ENCODE results near the gene CYP46A1.
A peak's percentile ranks its signal among the peaks of the same experiment; 100 is the strongest.

The CYP46A1 gene

DNA sequence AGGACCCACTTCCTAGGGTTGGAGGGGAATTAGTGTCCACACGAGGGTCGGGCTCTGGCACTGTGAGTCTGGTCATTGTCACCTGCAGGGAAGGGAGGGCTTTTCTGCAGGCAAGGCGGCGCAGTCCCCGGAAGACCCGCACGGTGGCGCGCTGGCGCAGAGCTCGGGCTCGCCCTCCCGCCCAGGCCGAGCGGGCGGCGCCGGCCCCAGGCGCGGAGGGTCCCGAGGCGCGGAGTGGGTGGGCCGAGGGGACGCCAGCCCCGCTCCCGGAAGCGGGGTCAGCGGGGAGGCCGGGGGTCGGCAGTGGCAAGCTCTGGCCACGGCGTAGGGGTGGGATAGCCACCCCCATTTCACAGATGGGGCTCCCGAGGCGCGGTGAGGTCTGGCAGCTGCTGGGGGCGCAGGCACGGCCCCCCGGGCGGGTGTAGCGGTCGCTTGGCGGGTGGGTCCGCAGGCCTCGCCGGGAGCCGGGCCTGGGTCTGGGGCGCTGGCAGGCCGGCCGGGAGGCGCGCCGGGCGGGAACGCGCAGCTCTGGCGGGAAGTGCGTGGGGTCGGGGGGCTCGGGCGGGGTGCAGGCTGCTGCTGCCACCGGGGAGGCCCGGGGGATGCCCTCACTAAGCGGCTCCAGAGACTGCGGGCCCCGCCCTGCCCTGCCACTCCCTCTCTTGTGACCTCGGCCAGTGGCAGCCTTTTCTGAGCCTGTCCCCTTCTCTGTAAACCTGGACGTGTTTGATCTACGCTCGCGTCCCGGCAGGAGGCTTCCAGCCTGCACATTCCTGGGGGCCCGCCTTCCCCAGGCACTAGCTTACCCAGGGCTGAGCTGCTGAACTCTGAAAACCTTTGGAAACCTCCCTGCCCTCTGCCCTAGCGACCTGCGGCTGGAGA, 46.1 kb downstream of the CYP46A1 start:
- DNase-seq (ENCODE audit: low read depth) = peak; percentile 74

DNA sequence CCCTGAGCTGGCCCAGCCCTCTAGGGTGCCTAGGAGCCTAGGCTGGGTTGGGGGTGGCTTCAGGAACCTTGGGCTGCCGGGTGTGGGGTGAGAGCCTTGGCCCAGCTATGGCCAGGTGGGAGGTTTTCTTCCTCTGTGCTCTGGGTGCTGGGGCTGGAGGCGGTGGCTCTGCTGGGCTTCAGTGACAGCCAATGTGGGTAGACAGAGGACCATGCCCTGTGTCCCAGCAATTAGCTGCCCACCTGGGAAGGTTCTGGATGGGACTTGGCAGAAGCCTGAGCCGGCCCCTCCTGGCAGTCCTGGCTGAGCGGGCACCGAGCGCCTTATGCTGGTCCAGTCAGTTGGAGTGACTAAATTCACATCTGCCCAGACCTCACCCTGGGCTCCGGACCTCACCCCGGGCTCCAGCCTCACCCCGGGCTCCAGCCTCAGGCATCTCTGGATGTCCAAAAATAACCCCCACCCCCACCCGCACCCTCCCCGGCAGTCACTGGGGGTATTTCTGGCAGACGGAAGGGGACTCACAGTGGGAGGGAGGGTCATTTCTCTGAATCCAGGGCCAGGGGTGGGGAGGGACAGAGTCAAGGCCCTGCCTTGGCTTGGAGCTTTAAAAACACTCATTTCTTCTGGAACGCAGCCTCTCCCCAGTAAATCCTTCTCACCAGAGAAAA, 46.9 kb downstream of the CYP46A1 start:
- no peak for DNase-seq (ENCODE audit: low read depth)

DNA sequence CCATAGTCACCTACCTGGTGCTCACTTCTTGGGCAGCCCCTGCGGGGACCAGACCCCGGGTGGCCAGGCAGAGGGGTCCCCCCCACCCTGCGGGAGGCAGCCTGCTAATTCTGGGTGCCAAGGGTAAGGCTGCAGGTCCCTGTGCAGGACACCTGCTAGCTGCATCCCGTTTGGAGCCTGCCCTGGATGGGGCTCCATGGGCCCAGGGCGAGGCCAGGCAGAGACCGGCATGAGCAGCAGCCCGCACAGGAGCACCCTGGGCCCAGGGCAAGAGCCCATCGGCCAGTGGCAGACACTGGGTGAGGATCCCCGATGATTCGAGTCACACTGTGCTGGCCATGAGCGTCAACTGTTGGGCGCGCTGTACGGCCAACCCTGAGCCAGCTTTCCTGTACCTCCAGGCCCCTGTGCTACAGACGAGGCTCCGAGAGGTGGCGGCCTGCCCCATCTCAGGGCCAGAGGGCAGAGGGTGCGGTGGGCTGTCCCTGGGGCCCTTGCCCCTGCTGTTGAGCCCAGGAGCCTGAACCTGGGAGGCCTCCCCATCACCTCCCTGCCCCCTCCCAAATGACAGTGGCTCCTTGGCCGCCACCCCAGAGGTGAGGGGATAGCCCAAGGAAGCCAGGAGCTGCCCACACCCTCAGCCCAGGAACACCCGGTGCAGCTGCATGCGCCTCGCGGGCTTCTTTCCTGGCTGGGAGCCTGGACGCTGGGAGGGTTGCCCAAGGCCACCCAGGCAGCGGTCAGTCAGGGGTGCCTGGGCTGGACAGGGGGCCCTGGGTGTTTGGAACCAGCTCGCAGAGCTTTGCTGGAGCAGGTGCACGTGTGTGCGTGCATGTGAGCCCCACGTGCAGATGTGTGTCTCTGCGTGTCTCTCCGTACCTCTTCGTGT, 47.7 kb downstream of the CYP46A1 start:
- DNase-seq (ENCODE audit: low read depth) = no peak

DNA sequence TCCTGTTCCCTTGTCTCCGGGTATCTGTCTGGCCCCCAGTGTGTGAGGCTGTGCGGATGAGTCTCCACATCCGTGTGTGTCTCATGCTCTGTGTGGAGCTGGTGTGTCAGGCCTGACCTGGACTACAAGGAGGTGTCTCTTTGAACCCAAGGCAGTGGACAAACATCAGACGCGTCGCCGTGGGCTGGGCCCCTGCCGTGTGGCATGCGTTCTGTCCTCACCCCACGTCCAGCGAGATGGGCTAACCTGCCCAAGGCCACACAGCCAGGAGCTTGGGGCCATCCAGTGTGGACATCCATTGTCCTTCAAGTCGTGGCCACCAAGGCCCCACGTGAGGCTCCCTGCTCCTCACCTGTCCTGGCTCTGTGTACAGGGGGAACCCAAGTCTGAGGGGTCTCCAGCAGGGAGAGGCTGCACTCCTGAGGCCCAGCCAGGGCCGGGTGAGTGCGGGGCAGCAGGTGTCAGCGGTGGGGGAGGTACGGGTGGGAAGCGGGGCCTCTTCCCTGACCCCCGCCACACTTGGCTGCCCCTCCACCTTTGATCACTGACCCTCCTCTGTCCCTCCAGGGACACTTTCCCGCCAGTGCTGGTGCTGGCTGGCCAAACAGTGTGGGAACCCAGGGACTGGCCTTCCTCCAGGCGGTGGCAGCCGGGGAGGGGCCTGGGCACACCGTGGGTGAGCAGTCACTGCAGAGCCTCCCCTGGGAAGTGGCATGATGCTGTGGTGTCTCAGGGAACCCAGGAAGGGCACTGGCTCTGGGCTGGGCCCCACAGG, 48.5 kb downstream of the CYP46A1 start:
- DNase-seq (ENCODE audit: low read depth) = no peak

DNA sequence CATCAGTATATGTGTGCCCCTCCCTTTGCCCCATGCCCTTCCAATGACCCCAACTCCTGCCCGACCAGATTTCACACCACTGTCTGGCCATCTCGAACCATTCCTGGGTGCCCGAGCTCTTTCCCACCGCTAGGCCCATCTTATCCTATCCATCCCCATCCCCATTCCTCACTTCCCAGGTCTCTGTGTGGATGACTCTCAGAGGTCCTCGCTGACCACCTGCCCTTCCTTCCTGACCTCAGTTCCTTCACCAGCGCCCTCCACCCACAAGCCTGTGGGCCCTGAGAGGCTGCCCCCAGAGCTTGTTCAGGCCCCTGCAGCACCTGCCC, 49.1 kb downstream of the CYP46A1 start:
- no peak for DNase-seq (ENCODE audit: low read depth)

DNA sequence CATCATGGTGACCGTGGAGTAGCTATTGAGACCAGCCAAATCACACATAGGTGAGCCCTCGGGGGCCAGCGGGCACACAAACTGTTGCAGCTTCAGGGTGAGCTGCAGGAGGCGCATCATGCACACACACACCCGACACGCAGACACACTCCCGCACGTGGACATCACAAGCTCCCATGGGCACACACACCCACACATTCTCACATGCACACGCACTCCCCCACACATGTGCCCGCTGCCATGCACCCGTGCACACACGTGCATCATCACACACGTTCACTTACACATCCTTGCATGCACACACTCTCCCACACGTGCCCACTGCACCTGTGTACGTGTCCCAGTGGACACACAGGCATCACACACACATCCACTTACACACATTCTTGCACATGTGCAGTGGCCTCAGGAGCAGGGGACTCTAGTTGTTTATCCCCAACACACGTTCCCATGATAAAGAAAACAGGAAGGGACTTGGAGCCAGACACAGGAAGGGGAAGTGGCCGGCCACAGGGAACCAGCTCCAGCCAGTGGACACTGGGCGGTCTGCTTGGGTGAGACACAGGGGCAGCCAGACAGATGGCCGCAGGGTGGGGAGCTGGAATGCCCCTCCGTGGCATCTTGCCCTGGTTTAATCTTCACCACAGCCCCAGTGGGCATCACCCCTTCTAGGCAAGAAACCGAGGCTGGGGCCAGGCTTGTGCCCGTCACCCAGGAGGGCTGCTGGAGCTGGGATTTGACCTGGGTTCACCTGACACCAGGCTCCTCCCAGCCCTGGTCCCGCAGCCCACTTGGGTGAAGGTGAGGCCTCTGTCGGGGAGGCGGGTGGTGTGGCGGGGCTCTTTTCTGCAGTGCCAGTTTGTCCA, 49.7 kb downstream of the CYP46A1 start:
- DNase-seq (ENCODE audit: low read depth) = no peak

DNA sequence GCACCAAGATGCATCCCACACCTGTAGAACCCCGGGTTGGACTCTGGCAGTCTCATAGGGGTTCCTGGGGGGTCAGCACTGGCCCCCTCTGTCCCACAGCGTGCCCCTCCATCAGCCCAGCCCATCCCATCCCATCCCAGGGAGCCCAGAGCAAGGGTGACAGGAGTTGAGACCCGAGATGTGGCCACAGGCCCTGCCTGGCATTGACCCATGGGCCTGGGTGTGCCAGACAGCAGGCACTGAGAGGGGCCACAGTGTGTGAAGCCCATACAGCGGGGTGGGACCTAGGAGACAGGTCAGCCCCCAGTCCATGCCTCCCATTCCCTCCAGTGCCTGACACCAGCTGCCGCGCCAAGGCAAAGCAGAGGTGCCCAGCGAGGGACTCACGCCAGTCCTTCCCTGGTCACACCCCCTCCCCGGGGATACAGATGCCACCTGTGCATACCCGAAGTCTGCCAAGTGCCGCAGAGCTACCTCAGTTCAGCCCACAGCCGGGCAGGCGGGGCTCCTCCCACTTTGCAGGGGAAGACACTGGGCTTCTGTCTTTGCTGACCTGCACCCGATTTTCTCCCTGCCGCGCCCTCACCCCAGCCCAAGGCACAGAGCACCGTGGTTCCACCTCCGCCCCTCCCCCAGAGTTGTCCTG, 50.4 kb downstream of the CYP46A1 start:
- no peak for DNase-seq (ENCODE audit: low read depth)

DNA sequence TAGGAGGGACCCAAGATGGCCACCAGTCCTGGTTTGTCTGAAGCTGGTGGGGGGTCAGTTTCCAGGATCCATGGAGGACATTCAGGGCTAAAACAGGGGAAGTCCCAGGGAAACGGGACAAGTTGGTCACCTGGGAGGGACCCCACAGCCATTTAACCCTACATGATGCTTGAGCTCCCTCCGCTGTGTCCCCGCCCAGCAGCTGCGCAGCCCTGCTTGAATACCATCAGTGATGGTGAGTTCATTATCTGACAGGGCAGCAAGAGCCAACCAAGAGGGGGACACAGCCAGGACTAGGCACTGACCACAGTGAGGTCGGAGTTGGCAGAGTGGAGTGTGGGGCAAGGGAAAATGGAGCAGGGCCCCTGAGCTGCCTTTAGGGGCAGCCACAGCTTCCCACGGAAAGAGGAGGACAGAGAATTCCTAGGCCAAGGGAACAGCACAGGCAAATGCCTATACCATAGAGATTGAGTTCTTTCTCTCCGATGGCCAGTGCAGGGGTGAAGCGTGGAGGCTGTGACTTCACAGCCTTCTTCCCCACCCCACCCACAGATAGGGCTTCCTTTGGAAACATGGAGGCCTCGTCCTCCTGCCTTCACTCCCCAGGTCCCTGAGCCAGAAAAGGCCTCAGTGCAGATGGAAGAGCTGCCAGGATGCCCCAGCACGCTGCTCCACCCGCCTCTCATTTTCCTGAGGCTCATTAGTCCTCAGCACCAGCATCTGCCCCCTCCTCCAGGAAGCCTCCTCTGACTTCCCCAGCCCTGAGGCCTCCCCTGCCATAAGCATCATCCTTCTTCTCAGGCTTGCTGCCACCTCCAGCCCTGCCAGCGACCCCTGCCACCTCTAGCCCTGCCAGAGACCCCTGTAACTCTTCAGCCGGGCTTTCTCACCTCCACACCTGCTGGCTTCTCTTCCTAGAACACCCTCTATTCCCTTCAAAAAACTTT, 51.4 kb downstream of the CYP46A1 start:
- no peak for DNase-seq (ENCODE audit: low read depth)

DNA sequence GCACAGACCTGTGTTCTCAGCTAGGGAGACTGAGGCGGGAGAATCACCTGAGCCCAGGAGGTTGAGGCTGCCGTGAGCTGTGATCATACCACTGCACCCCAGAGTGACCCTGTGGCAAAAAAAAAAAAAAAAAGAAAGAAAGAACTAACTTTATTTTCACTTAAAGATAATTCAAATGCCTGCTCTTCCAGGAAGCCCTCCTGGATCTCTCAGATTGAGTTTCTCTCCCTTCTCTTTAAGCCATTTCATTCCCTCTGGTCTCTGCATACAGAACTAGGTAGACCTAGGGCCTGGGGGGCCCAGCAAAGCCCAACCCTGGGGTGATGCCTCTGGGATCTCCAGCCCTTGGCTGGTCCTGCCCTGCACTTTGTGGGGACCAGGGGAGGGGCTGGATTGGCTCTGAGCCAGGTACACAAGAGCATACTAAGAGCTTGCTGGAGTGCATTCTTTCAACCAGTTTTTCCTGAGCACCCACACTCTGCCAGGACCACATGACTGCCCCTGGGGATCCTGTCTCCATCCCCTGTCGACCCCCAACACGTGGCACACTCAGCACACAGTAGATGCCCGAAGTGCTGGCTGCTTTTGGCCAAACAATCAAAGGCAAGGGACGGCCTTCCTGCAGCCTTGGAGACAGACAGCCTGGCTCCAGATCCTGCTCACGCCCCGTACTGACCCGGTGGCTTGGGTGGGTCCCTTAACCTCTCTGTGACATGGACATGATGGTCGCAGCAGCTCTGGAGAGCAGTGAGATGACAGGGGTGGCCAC, 52.7 kb downstream of the CYP46A1 start:
- no peak for DNase-seq (ENCODE audit: low read depth)

DNA sequence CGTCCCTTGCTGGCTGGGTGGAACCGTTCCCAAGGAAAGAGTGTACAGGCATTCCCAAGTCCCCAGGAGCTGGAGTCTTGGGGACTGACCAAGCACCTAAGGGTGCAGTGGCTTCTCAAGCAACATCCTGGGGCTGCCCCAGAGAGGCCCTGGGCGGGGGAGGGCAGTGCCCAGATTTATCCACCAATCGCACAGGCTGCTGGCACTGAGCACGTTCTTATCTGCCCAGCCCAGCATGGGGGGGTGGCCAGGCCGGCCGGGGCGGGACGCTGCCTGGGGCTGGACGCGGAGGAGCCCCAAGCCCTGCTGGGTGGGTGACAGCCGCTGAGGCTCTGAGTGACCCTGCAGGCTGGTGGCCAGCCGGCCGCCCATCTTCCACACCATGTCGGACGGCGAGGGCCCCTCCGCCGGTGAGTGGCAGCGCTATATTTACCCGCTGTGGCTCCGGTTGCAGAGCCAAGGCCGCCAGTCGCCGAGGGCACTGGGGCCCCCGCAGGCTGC, 53.4 kb downstream of the CYP46A1 start:
- DNase-seq (ENCODE audit: low read depth) = no peak

DNA sequence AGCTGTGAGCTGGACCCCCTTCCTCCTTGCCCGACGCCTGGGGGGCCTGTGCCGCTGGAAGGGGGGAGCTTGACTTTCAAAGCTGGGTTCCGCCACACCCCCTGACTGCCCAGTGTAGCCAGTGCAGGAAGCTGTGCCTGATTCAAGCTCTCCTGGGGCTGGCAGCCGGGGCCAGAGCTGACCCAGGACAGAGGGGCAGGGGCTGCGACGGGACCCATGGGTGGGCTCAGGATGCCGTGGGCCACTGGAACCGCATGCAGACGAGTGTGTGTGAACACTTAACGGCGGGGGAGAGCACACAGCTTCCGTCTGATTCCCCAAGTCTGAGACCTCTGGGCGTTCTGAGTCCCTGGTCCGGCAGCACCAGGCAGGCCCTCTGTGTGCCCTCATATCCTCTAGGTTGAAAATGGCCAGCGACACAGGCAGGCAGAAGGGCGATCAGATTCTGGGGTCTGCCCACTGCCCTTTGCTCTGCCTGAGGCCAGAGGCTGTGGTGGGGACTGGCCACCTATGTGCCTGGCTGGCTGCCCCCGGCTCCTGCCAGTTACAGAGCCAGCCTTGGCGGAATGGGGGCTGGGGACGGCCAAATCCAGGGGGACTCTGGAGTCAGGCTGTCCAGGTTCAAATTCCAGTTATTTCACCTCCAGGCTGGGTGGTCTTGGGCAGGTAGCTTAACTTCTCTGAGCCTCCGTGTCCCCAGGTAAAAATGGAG, 54.0 kb downstream of the CYP46A1 start:
- DNase-seq (ENCODE audit: low read depth) = no peak

DNA sequence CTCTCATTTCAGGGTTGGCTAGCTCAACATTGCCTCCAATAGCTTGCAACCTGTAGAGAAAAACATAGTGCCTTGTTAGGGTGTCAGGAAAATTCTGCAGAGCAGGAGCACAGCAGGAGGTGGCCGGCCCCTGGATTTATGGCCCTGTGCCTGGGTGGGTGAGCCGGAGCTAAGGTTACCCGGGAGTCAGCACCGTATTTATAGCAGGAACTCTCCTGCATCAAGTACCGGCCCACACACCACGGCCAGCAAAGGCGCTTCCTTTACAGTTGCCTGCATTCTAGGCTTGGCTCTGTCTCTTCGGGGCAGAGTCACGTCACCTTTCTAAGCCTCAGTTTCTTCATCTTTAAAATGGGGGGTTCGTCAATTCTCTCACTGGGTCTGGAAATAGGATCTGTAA, 56.3 kb downstream of the CYP46A1 start:
- DNase-seq (ENCODE audit: low read depth) = no peak

DNA sequence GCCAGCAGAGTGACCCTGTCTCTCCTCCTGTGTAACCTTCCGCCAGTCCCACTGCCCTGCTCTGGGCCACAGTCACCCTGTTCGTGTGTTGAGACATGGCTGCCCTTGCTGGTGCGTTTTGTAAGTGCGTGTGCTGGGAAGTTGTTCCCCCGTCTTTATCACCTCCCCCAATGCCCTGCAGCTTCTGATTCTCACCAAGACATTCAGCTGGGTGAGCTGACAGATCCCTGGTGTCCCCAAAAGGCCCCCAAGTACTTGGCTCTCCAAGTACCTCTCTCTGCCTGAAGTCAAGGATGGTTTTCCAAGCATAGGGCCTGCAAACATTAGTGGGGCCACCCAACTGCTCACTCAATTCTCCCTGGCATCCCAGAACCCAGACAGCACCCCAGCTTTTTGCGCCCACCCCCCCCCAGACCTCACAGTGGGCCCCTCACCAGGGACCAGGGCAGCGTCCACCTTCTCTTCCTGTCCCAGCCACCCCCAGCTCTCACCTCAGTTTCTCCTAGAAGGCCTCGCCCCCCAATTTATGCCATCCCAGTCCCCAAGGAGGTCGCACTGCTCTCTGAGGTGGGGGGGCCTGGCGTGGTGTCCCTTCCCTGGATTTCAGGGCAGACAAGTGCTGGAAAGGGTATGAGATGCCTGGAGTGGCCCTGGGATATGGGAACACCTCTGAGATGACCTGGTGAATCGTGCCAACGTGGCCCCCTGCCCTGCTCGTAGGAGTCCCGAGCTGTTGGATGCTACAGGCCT, 57.3 kb downstream of the CYP46A1 start:
- DNase-seq (ENCODE audit: low read depth) = no peak

DNA sequence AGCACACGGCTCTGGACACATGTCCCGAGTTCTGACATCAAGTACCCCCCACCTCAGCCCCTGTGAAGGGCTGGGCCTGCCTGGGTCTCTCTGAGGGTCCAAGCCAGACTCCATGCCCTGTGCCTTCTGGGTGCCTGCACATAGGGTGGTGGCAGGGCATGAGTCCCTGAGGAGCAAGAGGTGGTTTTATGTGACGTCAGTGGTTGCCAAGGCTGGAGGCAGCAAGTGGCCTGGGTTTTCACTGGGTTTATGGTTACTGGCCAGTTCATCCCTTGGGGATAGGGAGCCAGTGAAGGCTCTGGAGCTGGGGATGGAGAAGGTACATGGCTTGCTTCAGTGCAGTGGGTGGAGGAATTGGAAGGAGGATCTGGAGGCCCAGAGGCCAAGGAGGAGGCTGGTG, 58.0 kb downstream of the CYP46A1 start:
- no peak for DNase-seq (ENCODE audit: low read depth)

DNA sequence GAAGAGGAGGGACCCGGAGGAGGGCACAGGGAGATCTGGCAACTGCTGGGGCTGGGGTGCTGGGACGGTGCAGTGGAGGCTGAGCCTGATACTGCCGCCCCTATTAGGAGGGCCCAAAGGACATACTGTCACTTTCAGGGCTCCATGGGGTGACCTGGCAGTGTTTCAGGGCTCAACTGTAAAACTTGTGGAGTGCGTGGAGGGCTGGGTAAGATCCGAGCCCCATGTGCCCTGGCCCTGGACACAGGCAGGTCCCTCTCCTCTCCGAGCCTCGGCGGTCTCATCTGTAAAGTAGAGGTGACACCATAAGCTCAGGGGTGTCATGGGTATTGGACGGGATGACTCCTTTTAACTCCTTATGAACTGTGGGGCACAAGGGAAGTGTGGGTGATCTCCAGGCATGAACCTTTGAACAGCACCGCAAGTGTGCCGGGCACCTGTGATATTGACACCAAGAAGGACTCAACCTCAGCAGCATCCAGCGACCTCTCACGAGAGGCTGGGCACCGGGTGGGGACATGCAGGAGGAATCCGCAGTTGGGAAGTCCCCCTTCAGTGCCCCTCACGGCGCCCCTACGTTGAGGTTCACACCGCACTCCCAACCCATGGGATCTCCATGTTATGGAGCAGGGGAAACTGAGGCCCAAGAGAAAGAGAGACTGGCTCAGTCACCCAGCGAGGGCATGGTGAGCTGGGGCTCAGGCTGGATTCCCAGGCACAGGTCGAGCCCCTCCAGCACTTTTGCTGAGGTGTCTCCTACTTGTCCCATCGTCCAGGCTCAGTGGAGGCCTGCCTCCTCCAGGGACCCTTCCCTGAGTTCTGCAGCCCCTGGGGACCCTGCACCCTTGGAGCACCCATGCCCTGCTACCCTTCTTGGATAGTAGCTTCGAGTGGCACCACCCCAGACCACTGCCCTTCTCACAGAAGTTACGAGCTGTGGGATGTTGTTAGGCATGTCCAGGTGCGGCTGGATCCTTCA, 58.7 kb downstream of the CYP46A1 start:
- no peak for DNase-seq (ENCODE audit: low read depth)

Data from activated T-cell treated with anti-CD3 and anti-CD28 coated beads for 48 hours (primary cell).